ENCODE results near the gene SLC5A11.

DNA sequence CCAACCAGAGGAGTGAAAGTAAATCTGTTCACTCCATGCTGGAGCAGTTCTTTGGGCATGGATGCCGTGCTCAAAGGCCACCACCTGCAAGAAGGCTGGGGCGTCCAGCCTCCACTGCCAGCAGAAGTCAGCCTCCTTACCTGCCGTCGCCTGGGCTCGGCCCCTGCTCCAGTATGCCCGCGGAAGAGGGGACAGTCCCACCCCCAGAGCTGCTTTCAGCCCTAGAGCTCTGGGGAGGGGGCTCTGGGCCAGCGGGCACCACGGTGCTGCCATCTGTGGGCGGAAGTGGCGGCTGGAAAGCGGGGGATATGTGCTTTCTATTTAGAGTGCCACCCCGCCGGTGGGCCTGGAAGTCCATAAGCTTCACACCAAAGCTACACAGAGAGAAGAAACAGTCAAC is 93.5 kb downstream of the SLC5A11 start:
- no peak for TF ChIP-seq JUN (CRISPR knock-in tag; IDR thresholded peaks at IDR 0.05)
- TF ChIP-seq, protein P1, sequence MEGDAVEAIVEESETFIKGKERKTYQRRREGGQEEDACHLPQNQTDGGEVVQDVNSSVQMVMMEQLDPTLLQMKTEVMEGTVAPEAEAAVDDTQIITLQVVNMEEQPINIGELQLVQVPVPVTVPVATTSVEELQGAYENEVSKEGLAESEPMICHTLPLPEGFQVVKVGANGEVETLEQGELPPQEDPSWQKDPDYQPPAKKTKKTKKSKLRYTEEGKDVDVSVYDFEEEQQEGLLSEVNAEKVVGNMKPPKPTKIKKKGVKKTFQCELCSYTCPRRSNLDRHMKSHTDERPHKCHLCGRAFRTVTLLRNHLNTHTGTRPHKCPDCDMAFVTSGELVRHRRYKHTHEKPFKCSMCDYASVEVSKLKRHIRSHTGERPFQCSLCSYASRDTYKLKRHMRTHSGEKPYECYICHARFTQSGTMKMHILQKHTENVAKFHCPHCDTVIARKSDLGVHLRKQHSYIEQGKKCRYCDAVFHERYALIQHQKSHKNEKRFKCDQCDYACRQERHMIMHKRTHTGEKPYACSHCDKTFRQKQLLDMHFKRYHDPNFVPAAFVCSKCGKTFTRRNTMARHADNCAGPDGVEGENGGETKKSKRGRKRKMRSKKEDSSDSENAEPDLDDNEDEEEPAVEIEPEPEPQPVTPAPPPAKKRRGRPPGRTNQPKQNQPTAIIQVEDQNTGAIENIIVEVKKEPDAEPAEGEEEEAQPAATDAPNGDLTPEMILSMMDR (IDR thresholded peaks at IDR 0.05) = no peak
- TF ChIP-seq, protein P2, sequence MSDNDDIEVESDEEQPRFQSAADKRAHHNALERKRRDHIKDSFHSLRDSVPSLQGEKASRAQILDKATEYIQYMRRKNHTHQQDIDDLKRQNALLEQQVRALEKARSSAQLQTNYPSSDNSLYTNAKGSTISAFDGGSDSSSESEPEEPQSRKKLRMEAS (CRISPR knock-in tag; IDR thresholded peaks at IDR 0.05) = no peak
- no peak for TF ChIP-seq ESRRA (CRISPR knock-in tag; IDR thresholded peaks at IDR 0.05; ENCODE audit: borderline replicate concordance)
- TF ChIP-seq, protein P3, sequence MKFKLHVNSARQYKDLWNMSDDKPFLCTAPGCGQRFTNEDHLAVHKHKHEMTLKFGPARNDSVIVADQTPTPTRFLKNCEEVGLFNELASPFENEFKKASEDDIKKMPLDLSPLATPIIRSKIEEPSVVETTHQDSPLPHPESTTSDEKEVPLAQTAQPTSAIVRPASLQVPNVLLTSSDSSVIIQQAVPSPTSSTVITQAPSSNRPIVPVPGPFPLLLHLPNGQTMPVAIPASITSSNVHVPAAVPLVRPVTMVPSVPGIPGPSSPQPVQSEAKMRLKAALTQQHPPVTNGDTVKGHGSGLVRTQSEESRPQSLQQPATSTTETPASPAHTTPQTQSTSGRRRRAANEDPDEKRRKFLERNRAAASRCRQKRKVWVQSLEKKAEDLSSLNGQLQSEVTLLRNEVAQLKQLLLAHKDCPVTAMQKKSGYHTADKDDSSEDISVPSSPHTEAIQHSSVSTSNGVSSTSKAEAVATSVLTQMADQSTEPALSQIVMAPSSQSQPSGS (CRISPR knock-in tag; IDR thresholded peaks at IDR 0.05; ENCODE audit: borderline replicate concordance, low read depth) = no peak
- TF ChIP-seq, protein P4, sequence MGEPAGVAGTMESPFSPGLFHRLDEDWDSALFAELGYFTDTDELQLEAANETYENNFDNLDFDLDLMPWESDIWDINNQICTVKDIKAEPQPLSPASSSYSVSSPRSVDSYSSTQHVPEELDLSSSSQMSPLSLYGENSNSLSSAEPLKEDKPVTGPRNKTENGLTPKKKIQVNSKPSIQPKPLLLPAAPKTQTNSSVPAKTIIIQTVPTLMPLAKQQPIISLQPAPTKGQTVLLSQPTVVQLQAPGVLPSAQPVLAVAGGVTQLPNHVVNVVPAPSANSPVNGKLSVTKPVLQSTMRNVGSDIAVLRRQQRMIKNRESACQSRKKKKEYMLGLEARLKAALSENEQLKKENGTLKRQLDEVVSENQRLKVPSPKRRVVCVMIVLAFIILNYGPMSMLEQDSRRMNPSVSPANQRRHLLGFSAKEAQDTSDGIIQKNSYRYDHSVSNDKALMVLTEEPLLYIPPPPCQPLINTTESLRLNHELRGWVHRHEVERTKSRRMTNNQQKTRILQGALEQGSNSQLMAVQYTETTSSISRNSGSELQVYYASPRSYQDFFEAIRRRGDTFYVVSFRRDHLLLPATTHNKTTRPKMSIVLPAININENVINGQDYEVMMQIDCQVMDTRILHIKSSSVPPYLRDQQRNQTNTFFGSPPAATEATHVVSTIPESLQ (CRISPR knock-in tag; IDR thresholded peaks at IDR 0.05) = no peak
- no peak for TF ChIP-seq ZNF121 (CRISPR knock-in tag; IDR thresholded peaks at IDR 0.05)
- TF ChIP-seq, protein P5, sequence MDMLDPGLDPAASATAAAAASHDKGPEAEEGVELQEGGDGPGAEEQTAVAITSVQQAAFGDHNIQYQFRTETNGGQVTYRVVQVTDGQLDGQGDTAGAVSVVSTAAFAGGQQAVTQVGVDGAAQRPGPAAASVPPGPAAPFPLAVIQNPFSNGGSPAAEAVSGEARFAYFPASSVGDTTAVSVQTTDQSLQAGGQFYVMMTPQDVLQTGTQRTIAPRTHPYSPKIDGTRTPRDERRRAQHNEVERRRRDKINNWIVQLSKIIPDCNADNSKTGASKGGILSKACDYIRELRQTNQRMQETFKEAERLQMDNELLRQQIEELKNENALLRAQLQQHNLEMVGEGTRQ (CRISPR knock-in tag; IDR thresholded peaks at IDR 0.05) = no peak

All from WTC11 (cell line).